HCT116 (cell line): ENCODE data around the gene SEL1L3. TPM values are rescaled to one million over a fixed set of nuclear protein-coding genes. Genes with fewer than 3 reads are reported as not detected.

ENCODE experiments used
- ATAC-seq: fragments of 200-7000 bp; cut with Tn5 transposase; 2 replicates; pipeline ENCODE4 v1.9.1; 2020; ENCODE audit warnings: mild to moderate bottlenecking, moderate library complexity
- BruUV-seq: library from RNA; stranded (reverse); fragments of 400-500 nt; replicated peaks from 2 replicates; lab custom pipeline; 2021; lab: Mats Ljungman, UMichigan
- CTCF ChIA-PET: fragments of 300-600 bp; sonication (Branson Sonifier 250); formaldehyde crosslinking; loops from one replicate; lab custom pipeline; 2021; ENCODE audit warnings: antibody characterized with exemption; lab: Charles Lee
- POLR2A ChIA-PET: fragments of 300-600, 350-600 bp; sonication (Branson Sonifier 250); formaldehyde crosslinking; loops from one replicate; lab custom pipeline; 2021; ENCODE audit warnings: antibody characterized with exemption; lab: Charles Lee
- RAD21 ChIA-PET, 2 experiments: fragments of 300-600 bp; sonication (Branson Sonifier 250); formaldehyde crosslinking; loops; one replicate each; lab custom pipeline; 2023; ENCODE audit warnings: low total read pairs in 2 of 2; ENCODE audit not compliant: uncharacterized antibody in 2 of 2, unreplicated experiment in 2 of 2, low non-redundant PET in 1 of 2; lab: Charles Lee
- DNase-seq: peaks from one replicate; pipeline ENCODE4 v3.0.0-alpha.2; 2010; ENCODE audit warnings: low read depth, low spot score
- H2AFZ ChIP-seq: fragments of 200-600 bp; shearing (Covaris generic), sonication (generic); 2 replicates; pipeline ENCODE4 v1.6.1; 2017; ENCODE audit warnings: low read depth, mixed run types, mixed read lengths, antibody characterized with exemption, low read length; ENCODE audit not compliant: poor library complexity, severe bottlenecking
- H3K27ac ChIP-seq: 2 replicates; pipeline ENCODE4 v1.5.1; 2012; ENCODE audit warnings: low read depth, low read length
- H3K27me3 ChIP-seq: fragments of 200-600 bp; sonication (generic); 2 replicates; pipeline ENCODE4 v1.6.1; 2016; ENCODE audit warnings: mixed run types, low read length, mixed read lengths; ENCODE audit not compliant: insufficient read depth
- H3K36me3 ChIP-seq, 2 experiments: fragments of 200-500 bp in 1 of 2; fragments of 200-600 bp in 1 of 2; sonication (Bioruptor generic) in 1 of 2; sonication (generic) in 1 of 2; 2 replicates each; pipeline versions ENCODE4 v1.5.1 to v1.6.1; 2014 to 2016; ENCODE audit warnings: low read length in 2 of 2, inconsistent platforms in 1 of 2, mixed read lengths in 1 of 2, mixed run types in 1 of 2; ENCODE audit not compliant: insufficient read depth in 2 of 2, control insufficient read depth in 1 of 2
- H3K4me1 ChIP-seq, 2 experiments: fragments of 200-600 bp in 1 of 2; sonication (generic) in 1 of 2; 2 replicates each; pipeline versions ENCODE4 v1.5.1 to v1.6.1; 2012 to 2017; ENCODE audit warnings: low read length in 2 of 2, inconsistent platforms in 1 of 2, mild to moderate bottlenecking in 1 of 2, mixed read lengths in 1 of 2, mixed run types in 1 of 2, moderate library complexity in 1 of 2; ENCODE audit not compliant: insufficient read depth in 2 of 2, control insufficient read depth in 1 of 2
- H3K4me2 ChIP-seq: fragments of 200-600 bp; sonication (generic); 2 replicates; pipeline ENCODE4 v1.6.1; 2017; ENCODE audit warnings: mixed run types, low read length, mixed read lengths
- H3K4me3 ChIP-seq, 2 experiments: fragments of 200-600 bp in 1 of 2; sonication (generic) in 1 of 2; replicated peaks in 1 of 2; 2 replicates each; pipeline ENCODE4 v1.5.1; 2011 to 2016; ENCODE audit warnings: low read length in 2 of 2, control low read depth in 1 of 2, low read depth in 1 of 2, mild to moderate bottlenecking in 1 of 2, mixed read lengths in 1 of 2, mixed run types in 1 of 2
- H3K79me2 ChIP-seq: fragments of 200-600 bp; sonication (generic); 2 replicates; pipeline ENCODE4 v1.6.1; 2017; ENCODE audit warnings: mild to moderate bottlenecking, mixed run types, low read length, moderate library complexity, mixed read lengths; ENCODE audit not compliant: insufficient read depth
- H3K9ac ChIP-seq: fragments of 200-600 bp; sonication (generic); 2 replicates; pipeline ENCODE4 v1.6.1; 2016; ENCODE audit warnings: low read length, mixed read lengths
- H3K9me2 ChIP-seq: fragments of 200-600 bp; sonication (generic), shearing (Covaris generic); 2 replicates; pipeline ENCODE4 v1.6.1; 2017; ENCODE audit warnings: mixed run types, mild to moderate bottlenecking, moderate library complexity; ENCODE audit not compliant: insufficient read depth
- H3K9me3 ChIP-seq, 2 experiments: fragments of 200-500 bp in 1 of 2; fragments of 200-600 bp in 1 of 2; sonication (Bioruptor generic) in 1 of 2; sonication (generic) in 1 of 2; 2 replicates each; pipeline ENCODE4 v1.6.1; 2014 to 2017; ENCODE audit warnings: low read length in 2 of 2, mixed read lengths in 2 of 2, inconsistent platforms in 1 of 2, low read depth in 1 of 2, mild to moderate bottlenecking in 1 of 2, mixed run types in 1 of 2, moderate library complexity in 1 of 2; ENCODE audit not compliant: control insufficient read depth in 1 of 2, insufficient read depth in 1 of 2
- H4K20me1 ChIP-seq: fragments of 200-600 bp; sonication (generic), shearing (Covaris generic); 2 replicates; pipeline ENCODE4 v1.6.1; 2017; ENCODE audit warnings: mixed run types, mild to moderate bottlenecking, moderate library complexity; ENCODE audit not compliant: insufficient read depth
- CTCF ChIP-seq, 3 experiments: fragments of 200-600 bp in 1 of 3; sonication (generic) in 1 of 3; IDR thresholded peaks in 2 of 3; conservative IDR thresholded peaks in 1 of 3; 2 replicates each; pipeline ENCODE4 v1.5.1; 2012 to 2017; ENCODE audit warnings: low read depth in 2 of 3, low read length in 2 of 3, antibody characterized with exemption in 1 of 3, borderline replicate concordance in 1 of 3, control low read depth in 1 of 3, mild to moderate bottlenecking in 1 of 3, mixed read lengths in 1 of 3, mixed run types in 1 of 3, moderate library complexity in 1 of 3; ENCODE audit not compliant: insufficient read depth in 1 of 3
- ELF1 ChIP-seq: IDR thresholded peaks from 2 replicates; pipeline ENCODE4 v1.6.1; 2012; ENCODE audit warnings: low read depth, borderline replicate concordance
- EZH2 ChIP-seq: fragments of 200-600 bp; sonication (generic); IDR thresholded peaks from 2 replicates; pipeline ENCODE4 v1.6.1; 2017; ENCODE audit warnings: antibody characterized with exemption, mixed run types
- POLR2AphosphoS5 ChIP-seq: IDR thresholded peaks from 2 replicates; pipeline ENCODE4 v1.6.1; 2011; ENCODE audit warnings: mild to moderate bottlenecking, low read depth, low read length, moderate library complexity
- REST ChIP-seq: IDR thresholded peaks from 2 replicates; pipeline ENCODE4 v1.6.1; 2012; ENCODE audit warnings: low read depth
- SIN3A ChIP-seq: IDR thresholded peaks from 2 replicates; pipeline ENCODE4 v1.6.1; 2012; ENCODE audit warnings: low read depth
- SP1 ChIP-seq: IDR thresholded peaks from 2 replicates; pipeline ENCODE4 v1.6.1; 2012; ENCODE audit warnings: low read depth
- SRF ChIP-seq: IDR thresholded peaks from 2 replicates; pipeline ENCODE4 v1.6.1; 2012; ENCODE audit warnings: low read depth
- YY1 ChIP-seq: IDR thresholded peaks from 2 replicates; pipeline ENCODE4 v1.6.1; 2011; ENCODE audit warnings: low read length, low read depth, moderate library complexity, mild to moderate bottlenecking; ENCODE audit not compliant: insufficient replicate concordance; ENCODE audit errors: extremely low read depth
- ZBTB33 ChIP-seq: IDR thresholded peaks from 2 replicates; pipeline ENCODE4 v1.6.1; 2011; ENCODE audit warnings: mild to moderate bottlenecking, low read length, moderate library complexity; ENCODE audit not compliant: insufficient replicate concordance; ENCODE audit errors: extremely low read depth
- intact Hi-C: fragments of 100-400 bp; cut with micrococcal nuclease; formaldehyde crosslinking; loops from 2 replicates; pipeline ENCODE4 v1.10.0; 2022
- total RNA-seq: library from RNA; stranded (reverse); gene quantifications from one replicate; pipeline ENCODE4 v1.2.1, GENCODE V29; 2021; ENCODE audit not compliant: unreplicated experiment

SEL1L3 gene
- total RNA-seq, 1 experiment from 2014 or later, result 45.0 TPM

- no peak for ATAC-seq
- no peak overlapping the region for H3K27ac ChIP-seq
- POLR2A ChIA-PET, result no interaction called here
- BruUV-seq, result no TSS peak
- no peaks in the 10 kb centered on the region for H3K9me2 ChIP-seq
- no peaks in the 10 kb centered on the region for H3K36me3 ChIP-seq
- no peak overlapping the region for H2AFZ ChIP-seq
- RAD21 ChIA-PET, result no interaction called here
- H3K27me3 ChIP-seq, result no peaks in the 10 kb centered on the region
- no peaks in the 10 kb centered on the region for H4K20me1 ChIP-seq
- H3K9ac ChIP-seq, result no peak overlapping the region
- H3K79me2 ChIP-seq, result no peaks in the 10 kb centered on the region
- no peaks in the 10 kb centered on the region for H3K9me3 ChIP-seq
- no peak overlapping the region for H3K4me3 ChIP-seq
- no peak for DNase-seq
- TF ChIP-seq ZBTB33 (no peak), EZH2 (no peak), SP1 (no peak), REST (no peak), YY1 (no peak), SRF (no peak), SIN3A (no peak), ELF1 (no peak), CTCF (IDR thresholded peaks at IDR 0.05 in 2 of 3, conservative IDR thresholded peaks at IDR 0.05 in 1 of 3; ENCODE audit: borderline replicate concordance in 1 of 3, insufficient read depth in 1 of 3, low read depth in 2 of 3, low read length in 2 of 3) (no peak), POLR2AphosphoS5 (no peak)
- TF ChIP-seq, all 23 proteins: peak for 0
- CTCF ChIA-PET, result no interaction called here
- no peak overlapping the region for H3K4me2 ChIP-seq
- intact Hi-C loops, result no loop called here
- H3K4me1 ChIP-seq, result no peaks in the 10 kb centered on the region
Measured at GRCh38 chr4:25872851-25873631, 10.3 kb upstream of the SEL1L3 start.
